Trophoblast cell (in vitro differentiated cells and primary cell): ENCODE results near the gene ATP9B.

Source experiments
- DNase-seq, 2 donors: peaks; one replicate each; pipeline ENCODE4 v3.0.0-alpha.2; 2016
- H2AFZ ChIP-seq: 2 replicates; pipeline ENCODE4 v1.6.1; 2013; ENCODE audit warnings: low read length, moderate library complexity, mild to moderate bottlenecking; ENCODE audit not compliant: insufficient read depth, poor library complexity
- H2AK5ac ChIP-seq: 2 replicates; pipeline ENCODE4 v1.6.1; 2013; ENCODE audit warnings: mild to moderate bottlenecking, low read length
- H2BK120ac ChIP-seq: 2 replicates; pipeline ENCODE4 v1.6.1; 2013; ENCODE audit warnings: low read length, mild to moderate bottlenecking, moderate library complexity; ENCODE audit not compliant: insufficient read depth, poor library complexity
- H2BK12ac ChIP-seq: 2 replicates; pipeline ENCODE4 v1.6.1; 2013; ENCODE audit warnings: mild to moderate bottlenecking, low read length, moderate library complexity
- H2BK5ac ChIP-seq: 2 replicates; pipeline ENCODE4 v1.6.1; 2013; ENCODE audit warnings: low read length, low read depth, moderate library complexity, mild to moderate bottlenecking; ENCODE audit not compliant: poor library complexity
- H3K14ac ChIP-seq: 2 replicates; pipeline ENCODE4 v1.6.1; 2013; ENCODE audit warnings: mild to moderate bottlenecking, low read length
- H3K18ac ChIP-seq: 2 replicates; pipeline ENCODE4 v1.6.1; 2013; ENCODE audit warnings: mild to moderate bottlenecking, low read length
- H3K23ac ChIP-seq: 2 replicates; pipeline ENCODE4 v1.6.1; 2013; ENCODE audit warnings: low read length
- H3K27ac ChIP-seq: 2 replicates; pipeline ENCODE4 v1.5.1; 2013; ENCODE audit warnings: low read depth, mild to moderate bottlenecking, inconsistent platforms, low read length, moderate library complexity
- H3K27me3 ChIP-seq: 2 replicates; pipeline ENCODE4 v1.6.1; 2013; ENCODE audit warnings: inconsistent platforms, mild to moderate bottlenecking, low read length, moderate library complexity; ENCODE audit not compliant: insufficient read depth
- H3K36me3 ChIP-seq, 2 experiments: 1 replicate in 1 of 2; 2 replicates in 1 of 2; pipeline ENCODE4 v1.6.1; 2013; ENCODE audit warnings: low read length in 2 of 2, mild to moderate bottlenecking in 2 of 2, moderate library complexity in 1 of 2; ENCODE audit not compliant: insufficient read depth in 2 of 2, control insufficient read depth in 1 of 2
- H3K4ac ChIP-seq: 2 replicates; pipeline ENCODE4 v1.6.1; 2013; ENCODE audit warnings: low read depth, mild to moderate bottlenecking, low read length, moderate library complexity
- H3K4me1 ChIP-seq, 2 experiments: 1 replicate in 1 of 2; 2 replicates in 1 of 2; pipeline ENCODE4 v1.6.1; 2013; ENCODE audit warnings: low read length in 2 of 2, mild to moderate bottlenecking in 2 of 2, moderate library complexity in 1 of 2; ENCODE audit not compliant: insufficient read depth in 2 of 2, control insufficient read depth in 1 of 2
- H3K4me2 ChIP-seq: 2 replicates; pipeline ENCODE4 v1.6.1; 2013; ENCODE audit warnings: inconsistent platforms, mild to moderate bottlenecking, low read length, moderate library complexity
- H3K4me3 ChIP-seq: 2 replicates; pipeline ENCODE4 v1.5.1; 2013; ENCODE audit warnings: mild to moderate bottlenecking, low read depth, low read length, inconsistent platforms
- H3K79me1 ChIP-seq: one replicate; pipeline ENCODE4 v1.6.1; 2013; ENCODE audit warnings: low read length
- H3K79me2 ChIP-seq: 2 replicates; pipeline ENCODE4 v1.6.1; 2013; ENCODE audit warnings: low read length, mild to moderate bottlenecking; ENCODE audit not compliant: control insufficient read depth, insufficient read depth, poor library complexity
- H3K9ac ChIP-seq: 2 replicates; pipeline ENCODE4 v1.6.1; 2013; ENCODE audit warnings: mild to moderate bottlenecking, low read length
- H3K9me3 ChIP-seq: 2 replicates; pipeline ENCODE4 v1.6.1; 2013; ENCODE audit warnings: low read depth, mild to moderate bottlenecking, control low read depth, inconsistent platforms, low read length; ENCODE audit not compliant: insufficient read depth
- H4K12ac ChIP-seq: 2 replicates; pipeline ENCODE4 v1.6.1; 2013; ENCODE audit warnings: low read depth, mild to moderate bottlenecking, low read length, moderate library complexity
- H4K8ac ChIP-seq: 2 replicates; pipeline ENCODE4 v1.6.1; 2013; ENCODE audit warnings: low read depth, mild to moderate bottlenecking, low read length, moderate library complexity
- H4K91ac ChIP-seq: one replicate; pipeline ENCODE4 v1.6.1; 2013; ENCODE audit warnings: low read depth, mild to moderate bottlenecking, low read length, moderate library complexity
- WGBS: extraction: QIAGEN DNeasy Blood & Tissue Kit; methylation state at CpG from one replicate; pipeline ENCODE4 v1.1.7; 2013; ENCODE audit warnings: missing lambda C conversion rate; ENCODE audit not compliant: insufficient read length, insufficient coverage; ENCODE audit errors: extremely low coverage; 5-methylcytosine and 5-hydroxymethylcytosine counted together

ATP9B gene

DNA sequence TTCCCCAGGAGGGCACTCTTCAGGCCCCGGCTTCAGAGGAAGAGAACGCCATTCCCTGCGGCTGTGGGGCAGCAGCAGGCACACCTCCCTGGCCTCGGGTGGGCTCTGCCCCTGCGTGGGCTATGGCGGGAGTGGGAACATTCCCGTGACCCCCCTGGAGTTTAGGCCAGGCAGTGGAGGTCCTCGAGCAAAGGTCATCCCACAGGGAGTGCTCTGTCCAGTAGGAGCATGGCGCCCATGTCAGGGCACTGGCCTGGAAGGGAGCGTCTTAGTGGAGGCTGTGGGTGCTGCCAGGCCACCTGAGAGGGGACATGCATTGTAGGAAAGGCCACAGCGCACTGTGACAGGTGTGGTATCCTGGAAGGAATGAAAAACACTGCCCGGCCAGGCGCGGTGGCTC lies 317.4 kb downstream of the ATP9B start:
- Histone ChIP-seq H2BK12ac (no peak overlapping the region), H4K8ac (no peak overlapping the region), H3K27ac (no peak overlapping the region), H3K79me2 (no peaks in the 10 kb centered on the region), H3K9ac (no peak overlapping the region), H2BK5ac (no peak overlapping the region), H3K4me2 (no peak overlapping the region), H3K23ac (no peak overlapping the region), H3K18ac (no peak overlapping the region), H3K14ac (no peak overlapping the region), H4K91ac (no peak overlapping the region), H3K79me1 (no peaks in the 10 kb centered on the region), H2BK120ac (no peak overlapping the region), H3K27me3 (no peaks in the 10 kb centered on the region), H3K4ac (no peak overlapping the region), H2AFZ (no peak overlapping the region), H3K4me1 (no peaks in the 10 kb centered on the region), H2AK5ac (no peak overlapping the region), H3K36me3 (no peaks in the 10 kb centered on the region), H4K12ac (no peak overlapping the region), H3K4me3 (no peak overlapping the region), H3K9me3 (no peaks in the 10 kb centered on the region)
- no CpG with 5 or more reads among the region's 14 CpGs for WGBS
- no peak for DNase-seq

GRCh38 chr18:79387214-79387613 lies 318.0 kb downstream of the ATP9B start:
- no peak overlapping the region for H4K8ac ChIP-seq
- H2AFZ ChIP-seq: no peak overlapping the region
- H3K27me3 ChIP-seq: peaks cover 4% of the 10 kb centered on the region
- no peaks in the 10 kb centered on the region for H3K36me3 ChIP-seq
- no peak for DNase-seq
- H3K9me3 ChIP-seq: no peaks in the 10 kb centered on the region
- no peak overlapping the region for H2BK120ac ChIP-seq
- H3K27ac ChIP-seq: no peak overlapping the region
- H3K79me1 ChIP-seq: no peaks in the 10 kb centered on the region
- H3K9ac ChIP-seq: no peak overlapping the region
- H4K12ac ChIP-seq: no peak overlapping the region
- no peak overlapping the region for H3K4me2 ChIP-seq
- H3K79me2 ChIP-seq: no peaks in the 10 kb centered on the region
- no peak overlapping the region for H3K23ac ChIP-seq
- H2BK5ac ChIP-seq: no peak overlapping the region
- no peak overlapping the region for H3K4ac ChIP-seq
- no peaks in the 10 kb centered on the region for H3K4me1 ChIP-seq
- H2AK5ac ChIP-seq: no peak overlapping the region
- no peak overlapping the region for H3K4me3 ChIP-seq
- H2BK12ac ChIP-seq: no peak overlapping the region
- H3K14ac ChIP-seq: no peak overlapping the region
- H4K91ac ChIP-seq: no peak overlapping the region
- no peak overlapping the region for H3K18ac ChIP-seq
- WGBS: no CpG with 5 or more reads among the region's 6 CpGs

DNA sequence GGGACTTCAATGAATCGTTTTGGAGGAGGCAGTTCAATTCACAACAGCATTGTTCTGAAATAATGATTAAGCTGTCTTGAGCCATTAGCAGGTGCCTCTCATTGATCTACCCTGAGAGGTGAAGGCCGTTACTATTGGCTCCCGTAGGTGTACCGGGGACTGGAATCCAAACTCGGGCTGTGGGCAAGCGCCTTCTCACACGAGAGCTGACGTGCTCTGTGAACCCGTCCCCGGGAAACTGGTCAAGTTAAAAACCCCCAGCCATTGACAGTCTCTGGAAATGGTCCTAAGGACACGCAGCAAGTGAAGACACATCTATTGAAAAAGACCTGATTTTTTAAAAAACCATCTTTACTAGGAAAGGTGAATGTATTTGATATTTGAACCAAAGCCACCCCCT lies 318.4 kb downstream of the ATP9B start:
- no peak overlapping the region for H2BK120ac ChIP-seq
- no peak overlapping the region for H4K91ac ChIP-seq
- H2BK5ac ChIP-seq: no peak overlapping the region
- no peak overlapping the region for H3K4me3 ChIP-seq
- no peak overlapping the region for H2BK12ac ChIP-seq
- H3K23ac ChIP-seq: no peak overlapping the region
- no peaks in the 10 kb centered on the region for H3K79me1 ChIP-seq
- no peaks in the 10 kb centered on the region for H3K9me3 ChIP-seq
- no peak overlapping the region for H4K8ac ChIP-seq
- H2AK5ac ChIP-seq: no peak overlapping the region
- H3K27me3 ChIP-seq: peaks cover 6% of the 10 kb centered on the region
- H3K9ac ChIP-seq: no peak overlapping the region
- H3K4me1 ChIP-seq: no peaks in the 10 kb centered on the region
- no peak overlapping the region for H3K4ac ChIP-seq
- H4K12ac ChIP-seq: no peak overlapping the region
- DNase-seq: no peak
- no CpG with 5 or more reads among the region's 11 CpGs for WGBS
- H3K4me2 ChIP-seq: no peak overlapping the region
- no peaks in the 10 kb centered on the region for H3K36me3 ChIP-seq
- H3K79me2 ChIP-seq: no peaks in the 10 kb centered on the region
- H3K27ac ChIP-seq: no peak overlapping the region
- H3K14ac ChIP-seq: no peak overlapping the region
- no peak overlapping the region for H2AFZ ChIP-seq
- H3K18ac ChIP-seq: no peak overlapping the region

GRCh38 chr18:79388043-79388442 lies 318.8 kb downstream of the ATP9B start:
- Histone ChIP-seq H3K4me1 (no peaks in the 10 kb centered on the region), H3K9me3 (no peaks in the 10 kb centered on the region), H4K12ac (no peak overlapping the region), H3K4ac (no peak overlapping the region), H2AFZ (no peak overlapping the region), H3K36me3 (no peaks in the 10 kb centered on the region), H2BK5ac (no peak overlapping the region), H3K4me3 (no peak overlapping the region), H3K9ac (no peak overlapping the region), H3K27me3 (peaks cover 9% of the 10 kb centered on the region), H4K8ac (no peak overlapping the region), H3K79me1 (no peaks in the 10 kb centered on the region), H3K14ac (no peak overlapping the region), H3K4me2 (no peak overlapping the region), H2AK5ac (no peak overlapping the region), H2BK120ac (no peak overlapping the region), H4K91ac (no peak overlapping the region), H3K23ac (no peak overlapping the region), H3K27ac (no peak overlapping the region), H3K18ac (no peak overlapping the region), H2BK12ac (no peak overlapping the region), H3K79me2 (no peaks in the 10 kb centered on the region)
- no peak for DNase-seq
- WGBS: no CpG with 5 or more reads among the region's 7 CpGs
